GM19372 (cell line): ENCODE measurements around the gene SIVA1.
A peak's percentile ranks its signal among the peaks of the same experiment; 100 is the strongest.

ENCODE experiments used
- ATAC-seq: cut with Tn5 transposase; IDR thresholded peaks from one replicate; pipeline ENCODE4 v1.9.1; 2021; ENCODE audit warnings: mild to moderate bottlenecking, low read depth, moderate library complexity; ENCODE audit not compliant: unreplicated experiment

Gene SIVA1

DNA sequence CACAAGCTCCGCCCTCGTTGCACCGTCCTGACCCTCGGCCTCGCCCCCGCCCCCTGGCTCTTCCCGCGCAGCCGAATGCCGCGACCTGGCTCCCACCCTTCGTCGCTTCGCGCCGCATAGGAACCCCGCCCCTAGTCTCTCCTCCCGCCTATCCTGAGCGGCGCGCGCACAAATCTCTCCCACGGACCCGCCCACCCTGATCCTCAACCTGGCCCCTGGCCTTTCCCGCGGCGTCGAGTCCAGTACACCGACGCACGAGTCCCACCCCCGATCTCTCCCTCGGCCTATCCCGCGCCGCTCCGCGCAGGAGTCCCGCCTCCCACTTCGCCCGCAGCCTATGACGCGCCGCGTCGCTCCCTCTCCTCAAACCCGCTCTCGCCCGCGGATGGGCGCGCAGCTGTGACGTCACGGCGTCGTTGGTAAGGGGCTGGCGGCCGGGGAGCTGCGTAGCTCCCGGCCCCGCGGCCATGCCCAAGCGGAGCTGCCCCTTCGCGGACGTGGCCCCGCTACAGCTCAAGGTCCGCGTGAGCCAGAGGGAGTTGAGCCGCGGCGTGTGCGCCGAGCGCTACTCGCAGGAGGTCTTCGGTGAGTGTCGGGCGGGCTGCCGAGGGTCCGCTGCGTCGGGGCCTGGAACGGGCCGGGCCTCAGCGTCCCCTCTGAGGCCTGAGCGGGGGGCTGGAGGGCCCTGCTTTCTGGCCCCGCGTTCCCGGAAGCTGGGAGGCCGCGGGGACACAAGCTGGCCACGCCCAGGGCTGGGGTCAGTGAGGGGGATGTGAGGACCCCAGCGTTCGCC is at the start of gene SIVA1:
SIVA1 (plus strand) TSS at position 413 of the 793 bp plus-strand sequence; CDS start at position 468, 55 bp downstream.
- peak; percentile 86 for ATAC-seq

DNA sequence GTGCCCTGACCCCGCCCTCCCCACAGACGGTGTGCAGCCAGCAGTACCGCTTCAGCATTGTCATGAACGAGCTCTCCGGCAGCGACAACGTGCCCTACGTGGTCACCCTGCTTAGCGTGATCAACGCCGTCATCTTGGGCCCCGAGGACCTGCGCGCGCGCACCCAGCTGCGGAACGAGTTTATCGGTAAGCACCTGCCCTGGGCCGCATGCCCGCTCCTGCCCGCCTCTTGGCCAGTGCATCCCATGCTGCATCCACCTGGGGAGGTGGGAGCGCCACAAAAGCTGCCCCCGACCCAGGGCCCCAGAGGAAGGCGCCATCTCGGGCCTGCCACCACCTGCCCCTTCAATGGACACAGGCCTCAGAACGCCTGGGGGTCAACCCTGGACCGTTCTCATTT is 49.7 kb upstream of the SIVA1 start:
- ATAC-seq, result no peak

DNA sequence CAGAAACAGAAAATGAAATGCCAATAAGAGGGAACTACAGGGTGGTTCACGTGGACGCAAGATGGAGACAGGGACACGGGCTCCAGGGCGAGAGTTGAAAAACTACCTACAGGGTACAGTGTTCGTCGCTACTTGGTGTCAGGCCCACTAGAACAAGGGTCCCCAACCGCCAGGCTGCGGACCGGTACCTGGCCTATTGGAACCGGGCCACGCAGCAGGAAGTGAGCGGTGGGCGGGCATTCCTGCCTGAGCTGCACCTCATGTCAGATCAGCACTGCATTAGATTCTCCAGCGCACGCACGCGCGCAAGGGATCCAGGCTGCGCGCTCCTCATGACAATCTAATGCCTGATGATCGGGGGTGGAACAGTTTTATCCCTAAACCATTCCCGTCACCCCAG is 48.7 kb upstream of the SIVA1 start:
- no peak for ATAC-seq

DNA sequence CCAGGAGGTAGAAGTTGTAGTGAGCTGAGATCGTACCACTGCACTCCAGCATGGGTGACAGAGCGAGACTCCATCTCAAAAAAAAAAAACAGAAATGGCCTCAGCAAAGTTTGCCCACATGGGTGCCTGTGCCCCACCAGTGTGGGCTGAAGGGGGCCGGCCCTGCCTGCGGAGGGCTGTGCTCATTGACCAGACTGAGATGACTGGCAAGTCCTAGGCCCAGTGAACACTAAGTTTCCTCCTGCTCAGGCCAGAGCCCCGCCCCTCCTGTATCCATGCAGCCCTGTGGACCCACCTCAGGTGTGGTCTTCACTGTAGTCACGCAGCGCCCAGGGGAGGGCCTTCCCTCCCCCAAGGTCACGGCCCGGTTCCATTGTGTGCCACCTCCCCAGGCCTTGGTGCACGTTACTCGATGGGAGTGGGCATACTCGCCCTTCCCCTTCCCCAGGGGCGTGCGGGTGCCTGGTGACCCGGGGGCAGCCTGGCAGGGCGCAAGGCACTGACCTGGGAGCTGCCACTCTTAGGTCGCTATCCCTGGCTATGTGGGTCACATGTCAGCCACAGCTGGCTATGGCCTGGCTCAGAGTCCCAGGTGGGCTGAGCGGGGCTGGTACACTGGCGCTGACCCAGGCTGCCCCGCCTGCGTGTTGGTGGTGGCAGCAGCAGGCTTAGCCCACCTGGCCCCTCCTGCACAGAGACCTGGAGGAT is 47.5 kb upstream of the SIVA1 start:
- no peak for ATAC-seq

DNA sequence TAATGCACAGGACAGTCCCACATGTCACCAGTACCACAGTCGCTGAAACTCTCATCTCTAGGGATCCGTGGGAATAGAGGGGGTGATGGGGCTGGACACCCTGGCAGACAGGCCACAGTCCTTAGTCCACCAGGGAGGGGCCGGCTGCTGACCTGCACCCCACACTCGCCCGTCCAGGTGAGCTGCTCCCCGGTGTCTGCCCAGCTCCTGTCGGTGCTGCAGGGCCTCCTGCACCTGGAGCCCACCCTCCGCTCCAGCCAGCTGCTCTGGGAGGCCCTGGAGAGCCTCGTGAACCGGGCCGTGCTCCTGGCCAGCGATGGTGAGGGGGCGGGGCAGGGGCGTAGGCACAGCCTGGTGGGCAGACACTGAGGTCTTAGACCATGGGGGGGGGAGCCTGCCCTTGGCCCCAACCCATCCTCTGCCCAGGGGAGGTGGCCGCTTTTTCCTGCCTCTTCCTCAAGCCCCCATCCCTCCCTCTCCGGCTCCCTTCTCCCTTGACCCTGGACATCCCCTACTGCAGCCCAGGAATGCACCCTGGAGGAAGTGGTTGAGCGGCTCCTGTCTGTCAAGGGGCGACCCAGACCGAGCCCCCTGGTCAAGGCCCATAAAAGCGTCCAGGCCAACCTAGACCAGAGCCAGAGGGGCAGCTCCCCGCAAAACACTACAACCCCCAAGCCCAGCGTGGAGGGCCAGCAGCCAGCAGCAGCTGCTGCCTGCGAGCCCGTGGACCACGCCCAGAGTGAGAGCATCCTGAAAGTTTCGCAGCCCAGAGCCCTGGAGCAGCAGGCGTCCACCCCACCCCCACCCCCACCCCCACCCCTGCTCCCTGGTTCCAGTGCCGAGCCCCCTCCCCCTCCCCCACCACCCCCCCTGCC is 46.0 kb upstream of the SIVA1 start:
- no peak for ATAC-seq

GRCh38 chr14:104707608-104708595 is 45.0 kb upstream of the SIVA1 start:
- no peak for ATAC-seq

DNA sequence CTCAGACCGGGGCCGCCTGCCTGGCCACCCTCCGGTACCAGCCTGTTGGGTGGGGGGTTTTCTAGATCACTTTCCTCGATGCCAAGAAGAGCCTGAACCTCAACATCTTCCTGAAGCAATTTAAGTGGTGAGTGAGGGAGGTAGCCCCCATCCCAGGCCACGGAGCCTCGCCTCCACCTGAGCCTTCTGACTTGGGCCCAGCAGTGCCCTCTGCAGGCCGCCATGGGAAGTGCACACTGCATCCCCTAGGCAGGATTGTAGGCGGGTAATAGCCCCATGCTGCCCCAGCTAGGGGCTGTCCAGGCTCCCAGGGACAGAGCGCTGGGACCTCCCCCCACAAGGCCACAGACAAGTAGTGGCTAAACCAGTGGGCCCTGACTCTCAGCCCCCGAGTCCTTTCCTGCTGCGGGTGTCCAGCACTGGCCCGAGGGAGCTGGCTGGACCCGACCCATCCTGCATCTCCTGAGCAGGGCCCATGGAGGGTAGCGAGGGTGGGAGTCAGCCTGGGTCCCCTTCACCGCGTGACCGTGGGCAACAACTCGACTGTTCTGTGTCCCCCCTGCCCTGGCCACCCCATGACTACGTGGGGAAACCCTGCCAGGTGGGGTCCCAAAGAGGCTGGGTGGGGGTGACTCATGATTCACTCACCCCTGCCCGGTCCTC is 44.2 kb upstream of the SIVA1 start:
- no peak for ATAC-seq

- ATAC-seq, result no peak
These were observed 43.4 kb upstream of the SIVA1 start for GRCh38 chr14:104709387-104710039.

DNA sequence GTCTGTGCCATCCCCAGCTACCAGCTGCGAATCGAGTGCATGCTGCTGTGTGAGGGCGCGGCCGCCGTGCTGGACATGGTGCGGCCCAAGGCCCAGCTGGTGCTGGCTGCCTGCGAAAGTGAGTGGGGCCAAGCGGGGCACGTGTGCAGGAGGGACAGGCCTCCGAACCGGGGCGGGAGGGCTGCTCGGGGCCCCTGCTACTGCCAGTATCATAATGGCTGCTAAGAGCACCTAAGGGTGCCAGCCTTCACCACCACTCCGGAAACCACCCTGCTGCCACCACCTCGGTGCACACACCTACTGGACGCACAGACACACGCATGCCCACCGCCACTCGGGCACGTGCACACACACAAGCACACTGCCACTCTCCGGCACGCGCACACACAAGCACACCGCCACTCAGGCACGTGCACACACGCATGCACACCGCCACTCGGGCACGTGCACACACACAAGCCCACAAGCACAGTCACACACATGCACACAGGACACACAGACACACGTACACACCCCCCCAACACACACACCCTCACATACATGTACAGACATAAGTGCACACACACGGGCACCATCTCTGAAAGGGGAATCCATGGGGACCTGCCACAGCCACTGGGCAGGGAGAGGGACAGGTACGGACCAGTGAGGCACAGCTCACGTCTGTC is 42.7 kb upstream of the SIVA1 start:
- ATAC-seq, result no peak

GRCh38 chr14:104712881-104713734 is 39.8 kb upstream of the SIVA1 start:
- ATAC-seq, result no peak

GRCh38 chr14:104714066-104714465 is 38.9 kb upstream of the SIVA1 start:
- no peak for ATAC-seq

GRCh38 chr14:104714681-104715080 is 38.3 kb upstream of the SIVA1 start:
- no peak for ATAC-seq

- no peak for ATAC-seq
These were observed 37.5 kb upstream of the SIVA1 start for GRCh38 chr14:104715416-104715815.

- no peak for ATAC-seq
These were observed 37.1 kb upstream of the SIVA1 start for GRCh38 chr14:104715871-104716270.

- ATAC-seq, result no peak
These were observed 35.8 kb upstream of the SIVA1 start for GRCh38 chr14:104717137-104717536.

- ATAC-seq, result no peak
These were observed 35.3 kb upstream of the SIVA1 start for GRCh38 chr14:104717646-104718045.

DNA sequence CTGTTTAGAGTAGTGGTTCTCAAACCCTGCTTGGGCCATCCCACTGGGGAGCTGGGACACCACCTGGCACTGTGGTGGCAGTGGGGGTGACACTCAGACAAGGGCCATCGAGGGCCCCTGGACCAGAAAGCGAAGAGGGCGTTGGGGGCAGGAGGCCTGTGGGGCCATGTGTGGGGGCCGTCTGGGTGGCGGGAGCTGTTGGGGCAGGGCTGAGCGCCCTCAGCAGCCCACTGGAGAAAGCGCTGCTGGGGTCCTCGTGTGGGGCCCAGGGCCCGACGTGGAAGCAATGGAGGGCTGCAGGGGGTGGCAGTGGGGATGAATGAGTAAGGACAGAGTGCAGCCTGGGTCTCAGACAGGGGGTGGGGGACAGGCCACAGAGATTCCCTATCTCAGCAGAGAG is 34.8 kb upstream of the SIVA1 start:
- no peak for ATAC-seq
